ENCODE data around the gene ALDH1B1.
A peak's percentile ranks its signal among the peaks of the same experiment; 100 is the strongest.
"Not testable (repeated sequence)": the region's sequence is repeated elsewhere in the genome, so short reads cannot be mapped to it uniquely, and the experiment has no call there.

ALDH1B1 gene

GRCh38 chr9:38361473-38361850, 31.0 kb upstream of the ALDH1B1 start:
- DNase-seq (ENCODE audit: low read depth, low spot score) = no peak

GRCh38 chr9:38362852-38363588, 29.5 kb upstream of the ALDH1B1 start:
- peak; percentile 40 for DNase-seq (ENCODE audit: low read depth, low spot score)

- DNase-seq (ENCODE audit: low read depth, low spot score) = no peak
Observed at GRCh38 chr9:38363589-38363925, 28.9 kb upstream of the ALDH1B1 start.

- DNase-seq (ENCODE audit: low read depth, low spot score) = no peak
Observed at GRCh38 chr9:38367898-38368297, 24.6 kb upstream of the ALDH1B1 start.

- DNase-seq (ENCODE audit: low read depth, low spot score) = no peak
Observed at GRCh38 chr9:38368731-38369130, 23.8 kb upstream of the ALDH1B1 start.

GRCh38 chr9:38370176-38370575, 22.3 kb upstream of the ALDH1B1 start:
- DNase-seq (ENCODE audit: low read depth, low spot score) = no peak

GRCh38 chr9:38371495-38371894, 21.0 kb upstream of the ALDH1B1 start:
- DNase-seq (ENCODE audit: low read depth, low spot score) = no peak

- no peak for DNase-seq (ENCODE audit: low read depth, low spot score)
Observed at GRCh38 chr9:38372762-38373619, 19.5 kb upstream of the ALDH1B1 start.

GRCh38 chr9:38373679-38374078, 18.8 kb upstream of the ALDH1B1 start:
- DNase-seq (ENCODE audit: low read depth, low spot score) = no peak

- no peak for DNase-seq (ENCODE audit: low read depth, low spot score)
Observed at GRCh38 chr9:38374847-38375571, 17.5 kb upstream of the ALDH1B1 start.

- no peak for DNase-seq (ENCODE audit: low read depth, low spot score)
Observed at GRCh38 chr9:38375572-38375963, 16.9 kb upstream of the ALDH1B1 start.

- DNase-seq (ENCODE audit: low read depth, low spot score) = no peak
Observed at GRCh38 chr9:38376021-38376670, 16.4 kb upstream of the ALDH1B1 start.

- DNase-seq (ENCODE audit: low read depth, low spot score) = not testable (repeated sequence)
Observed at GRCh38 chr9:38377336-38378083, 15.0 kb upstream of the ALDH1B1 start.

GRCh38 chr9:38380230-38380871, 12.2 kb upstream of the ALDH1B1 start:
- no peak for DNase-seq (ENCODE audit: low read depth, low spot score)

- no peak for DNase-seq (ENCODE audit: low read depth, low spot score)
Observed at GRCh38 chr9:38380872-38381534, 11.5 kb upstream of the ALDH1B1 start.

GRCh38 chr9:38382141-38382540, 10.4 kb upstream of the ALDH1B1 start:
- DNase-seq (ENCODE audit: low read depth, low spot score) = no peak

GRCh38 chr9:38384990-38385848, 7.3 kb upstream of the ALDH1B1 start:
- DNase-seq (ENCODE audit: low read depth, low spot score) = no peak

GRCh38 chr9:38385896-38386295, 6.6 kb upstream of the ALDH1B1 start:
- DNase-seq (ENCODE audit: low read depth, low spot score) = no peak

- DNase-seq (ENCODE audit: low read depth, low spot score) = no peak
Observed at GRCh38 chr9:38386319-38386895, 6.1 kb upstream of the ALDH1B1 start.
